Measurements from ENCODE around the gene KCNJ3. TPM values are rescaled to one million over a fixed set of nuclear protein-coding genes. Genes with fewer than 3 reads are reported as not detected.

KCNJ3 gene
- total RNA-seq, 1 donor from 2014 or later, result not detected

- Mint-ChIP-seq H3K27me3 (ENCODE audit: unreplicated experiment) (peaks cover 13% of the 10 kb centered on the region), H3K27ac (ENCODE audit: unreplicated experiment) (peak overlapping the region; percentile 22), H3K9me3 (ENCODE audit: unreplicated experiment) (no peaks in the 10 kb centered on the region), H3K36me3 (ENCODE audit: low read depth, unreplicated experiment) (peaks cover 4% of the 10 kb centered on the region), H3K4me1 (ENCODE audit: unreplicated experiment) (peaks cover 11% of the 10 kb centered on the region), H3K4me3 (ENCODE audit: unreplicated experiment) (peak overlapping the region; percentile 81)
- TF ChIP-seq CTCF (IDR thresholded peaks at IDR 0.05; ENCODE audit: unreplicated experiment), result no peak
- no peak for DNase-seq (ENCODE audit: low spot score)
Observed at GRCh38 chr2:154699575-154699930, 1.1 kb downstream of the KCNJ3 start.

GRCh38 chr2:154700136-154700535, 1.6 kb downstream of the KCNJ3 start:
- peaks cover 4% of the 10 kb centered on the region for H3K36me3 Mint-ChIP-seq (ENCODE audit: low read depth, unreplicated experiment)
- H3K27ac Mint-ChIP-seq (ENCODE audit: unreplicated experiment), result no peak overlapping the region
- peaks cover 11% of the 10 kb centered on the region for H3K4me1 Mint-ChIP-seq (ENCODE audit: unreplicated experiment)
- H3K9me3 Mint-ChIP-seq (ENCODE audit: unreplicated experiment), result no peaks in the 10 kb centered on the region
- H3K4me3 Mint-ChIP-seq (ENCODE audit: unreplicated experiment), result no peak overlapping the region
- DNase-seq (ENCODE audit: low spot score), result no peak
- H3K27me3 Mint-ChIP-seq (ENCODE audit: unreplicated experiment), result peaks cover 13% of the 10 kb centered on the region
- TF ChIP-seq CTCF (IDR thresholded peaks at IDR 0.05; ENCODE audit: unreplicated experiment), result no peak

- no peak overlapping the region for H3K27ac Mint-ChIP-seq (ENCODE audit: unreplicated experiment)
- no peaks in the 10 kb centered on the region for H3K4me1 Mint-ChIP-seq (ENCODE audit: unreplicated experiment)
- H3K9me3 Mint-ChIP-seq (ENCODE audit: unreplicated experiment), result no peaks in the 10 kb centered on the region
- peaks cover 1% of the 10 kb centered on the region for H3K27me3 Mint-ChIP-seq (ENCODE audit: unreplicated experiment)
- H3K4me3 Mint-ChIP-seq (ENCODE audit: unreplicated experiment), result no peak overlapping the region
- no peaks in the 10 kb centered on the region for H3K36me3 Mint-ChIP-seq (ENCODE audit: low read depth, unreplicated experiment)
- TF ChIP-seq CTCF (IDR thresholded peaks at IDR 0.05; ENCODE audit: unreplicated experiment), result no peak
- DNase-seq (ENCODE audit: low spot score), result no peak
Observed at GRCh38 chr2:154704991-154705390, 6.5 kb downstream of the KCNJ3 start.

GRCh38 chr2:154706660-154707059, 8.2 kb downstream of the KCNJ3 start:
- no peaks in the 10 kb centered on the region for H3K4me1 Mint-ChIP-seq (ENCODE audit: unreplicated experiment)
- no peak overlapping the region for H3K27ac Mint-ChIP-seq (ENCODE audit: unreplicated experiment)
- H3K27me3 Mint-ChIP-seq (ENCODE audit: unreplicated experiment), result peaks cover 1% of the 10 kb centered on the region
- H3K4me3 Mint-ChIP-seq (ENCODE audit: unreplicated experiment), result no peak overlapping the region
- TF ChIP-seq CTCF (IDR thresholded peaks at IDR 0.05; ENCODE audit: unreplicated experiment), result no peak
- H3K36me3 Mint-ChIP-seq (ENCODE audit: low read depth, unreplicated experiment), result no peaks in the 10 kb centered on the region
- H3K9me3 Mint-ChIP-seq (ENCODE audit: unreplicated experiment), result no peaks in the 10 kb centered on the region
- DNase-seq (ENCODE audit: low spot score), result no peak

- no peaks in the 10 kb centered on the region for H3K9me3 Mint-ChIP-seq (ENCODE audit: unreplicated experiment)
- TF ChIP-seq CTCF (IDR thresholded peaks at IDR 0.05; ENCODE audit: unreplicated experiment), result no peak
- no peak overlapping the region for H3K27ac Mint-ChIP-seq (ENCODE audit: unreplicated experiment)
- no peaks in the 10 kb centered on the region for H3K4me1 Mint-ChIP-seq (ENCODE audit: unreplicated experiment)
- DNase-seq (ENCODE audit: low spot score), result no peak
- no peaks in the 10 kb centered on the region for H3K36me3 Mint-ChIP-seq (ENCODE audit: low read depth, unreplicated experiment)
- peaks cover 1% of the 10 kb centered on the region for H3K27me3 Mint-ChIP-seq (ENCODE audit: unreplicated experiment)
- H3K4me3 Mint-ChIP-seq (ENCODE audit: unreplicated experiment), result no peak overlapping the region
Observed at GRCh38 chr2:154707994-154708575, 9.6 kb downstream of the KCNJ3 start.
